ENCODE measurements around the gene DNAH7. TPM values are rescaled to one million over a fixed set of nuclear protein-coding genes. Genes with fewer than 3 reads are reported as not detected.

Gene DNAH7
- total and polyA plus RNA-seq, 2 of the 13 experiments (the other 11 are each of a cell fraction or from before 2014, with no cell fraction given) = 0.09 TPM; not detected in 1

DNA sequence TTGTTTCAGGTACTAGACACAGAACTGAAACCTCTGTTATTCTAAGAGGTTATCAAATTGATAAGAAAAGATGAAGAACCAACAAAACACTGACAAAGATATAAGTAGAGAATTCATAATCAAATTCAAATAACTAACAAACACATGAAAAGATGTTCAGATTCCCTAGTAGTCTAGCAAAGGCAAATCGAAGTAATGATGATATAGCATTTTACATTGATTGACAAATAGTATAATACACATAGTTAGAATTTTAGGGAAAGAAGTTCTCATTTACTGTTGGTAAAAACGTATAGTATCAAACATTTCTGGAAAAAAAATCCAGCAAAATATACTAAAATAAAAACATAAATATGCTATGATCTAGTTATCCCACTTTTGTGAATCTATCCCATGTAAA lies 50.6 kb downstream of the DNAH7 start:
- ChIA-PET CTCF (ENCODE audit: low intra/inter-chr PET ratio, low total read pairs) (no interaction called here), POLR2A (no interaction called here)
- no peak overlapping the region for H2AFZ ChIP-seq (ENCODE audit: low read length)
- no peak overlapping the region for H3K4me3 ChIP-seq (replicated peaks in 1 of 3; ENCODE audit: insufficient read depth in 1 of 3, low read depth in 2 of 3, low read length in 3 of 3)
- H3K4me1 ChIP-seq (ENCODE audit: insufficient read depth, low read length) = no peaks in the 10 kb centered on the region
- no peak for DNase-seq (ENCODE audit: low spot score)
- H3K36me3 ChIP-seq (replicated peaks in 1 of 2; ENCODE audit: control insufficient read depth in 1 of 2, insufficient read depth in 2 of 2, low read length in 2 of 2) = no peaks in the 10 kb centered on the region
- TF ChIP-seq ZKSCAN1 (IDR thresholded peaks at IDR 0.05; ENCODE audit: low read length) (no peak), AGO1 (IDR thresholded peaks at IDR 0.05; ENCODE audit: low read depth, low read length, poor library complexity, severe bottlenecking) (no peak), HMG20A (CRISPR knock-in tag; IDR thresholded peaks at IDR 0.05; ENCODE audit: borderline replicate concordance) (no peak), ZNF670 (CRISPR knock-in tag; IDR thresholded peaks at IDR 0.05; ENCODE audit: borderline replicate concordance) (no peak), ZNF709 (CRISPR knock-in tag; IDR thresholded peaks at IDR 0.05) (no peak), MAFF (IDR thresholded peaks at IDR 0.05; ENCODE audit: low read depth, low read length) (peak; percentile 65), ZNF280D (CRISPR knock-in tag; IDR thresholded peaks at IDR 0.05) (no peak), BCL3 (CRISPR knock-in tag; IDR thresholded peaks at IDR 0.05) (no peak), MAFK (conservative IDR thresholded peaks at IDR 0.05 in 1 of 2, IDR thresholded peaks at IDR 0.05 in 1 of 2; ENCODE audit: low read length in 2 of 2) (peak; percentile 68 to 70), IRF2 (CRISPR knock-in tag; IDR thresholded peaks at IDR 0.05) (no peak), REL (CRISPR knock-in tag; conservative IDR thresholded peaks at IDR 0.05) (no peak), NFE2L1 (CRISPR knock-in tag; IDR thresholded peaks at IDR 0.05; ENCODE audit: borderline replicate concordance) (no peak), NR1H2 (CRISPR knock-in tag; IDR thresholded peaks at IDR 0.05; ENCODE audit: borderline replicate concordance, low read depth) (no peak), RXRB (CRISPR knock-in tag; IDR thresholded peaks at IDR 0.05; ENCODE audit: borderline replicate concordance) (no peak), KLF6 (CRISPR knock-in tag; IDR thresholded peaks at IDR 0.05) (no peak)
- TF ChIP-seq, protein P1, sequence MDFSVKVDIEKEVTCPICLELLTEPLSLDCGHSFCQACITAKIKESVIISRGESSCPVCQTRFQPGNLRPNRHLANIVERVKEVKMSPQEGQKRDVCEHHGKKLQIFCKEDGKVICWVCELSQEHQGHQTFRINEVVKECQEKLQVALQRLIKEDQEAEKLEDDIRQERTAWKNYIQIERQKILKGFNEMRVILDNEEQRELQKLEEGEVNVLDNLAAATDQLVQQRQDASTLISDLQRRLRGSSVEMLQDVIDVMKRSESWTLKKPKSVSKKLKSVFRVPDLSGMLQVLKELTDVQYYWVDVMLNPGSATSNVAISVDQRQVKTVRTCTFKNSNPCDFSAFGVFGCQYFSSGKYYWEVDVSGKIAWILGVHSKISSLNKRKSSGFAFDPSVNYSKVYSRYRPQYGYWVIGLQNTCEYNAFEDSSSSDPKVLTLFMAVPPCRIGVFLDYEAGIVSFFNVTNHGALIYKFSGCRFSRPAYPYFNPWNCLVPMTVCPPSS (IDR thresholded peaks at IDR 0.05) = no peak
- FAIRE-seq = no peak
- no peak overlapping the region for H3K4me2 ChIP-seq (ENCODE audit: low read depth, low read length)
- in situ Hi-C loops (cut with HindIII; ENCODE audit: extremely low pct_ligation_motif_present, low pct_unique_long_range_greater_than_20kb) = no loop called here
- H3K27ac ChIP-seq (ENCODE audit: extremely low read length, insufficient read depth, low read length) = no peak overlapping the region
- no peaks in the 10 kb centered on the region for H3K9me3 ChIP-seq (ENCODE audit: low read length)
- no peak for ATAC-seq
- H3K9ac ChIP-seq (ENCODE audit: insufficient read depth, low read depth, low read length) = no peak overlapping the region
- no peaks in the 10 kb centered on the region for H3K79me2 ChIP-seq (ENCODE audit: insufficient read depth, low read length)
- H3K27me3 ChIP-seq (ENCODE audit: control insufficient read depth in 1 of 2, insufficient read depth in 2 of 2, low read length in 2 of 2) = no peaks in the 10 kb centered on the region
- 2% methylated on average over 2 of the region's 2 CpGs for WGBS (ENCODE audit: low lambda C conversion rate)
- no TSS peak for BruUV-seq (replicated peaks)
- intact Hi-C loops (cut with micrococcal nuclease; ENCODE audit: unreplicated experiment) = no loop called here
- H4K20me1 ChIP-seq (ENCODE audit: insufficient read depth, low read length) = no peaks in the 10 kb centered on the region

All from HepG2 (cell line).